ENCODE results near the gene MAGI1. TPM values are rescaled to one million over a fixed set of nuclear protein-coding genes. Genes with fewer than 3 reads are reported as not detected.

MAGI1 gene
- total and polyA plus RNA-seq, 2 donors (not counting 1 experiment from before 2014, with no cell fraction given): 0.10 to 0.22 TPM

- intact Hi-C loops (cut with micrococcal nuclease): no loop called here
- no peak overlapping the region for H3K4me3 ChIP-seq (ENCODE audit: control extremely low read depth in 1 of 5, extremely low read depth in 1 of 5, insufficient read depth in 1 of 5, low read depth in 2 of 5, low read length in 4 of 5)
Observed at GRCh38 chr3:65623362-65623761, 415.4 kb downstream of the MAGI1 start.

DNA sequence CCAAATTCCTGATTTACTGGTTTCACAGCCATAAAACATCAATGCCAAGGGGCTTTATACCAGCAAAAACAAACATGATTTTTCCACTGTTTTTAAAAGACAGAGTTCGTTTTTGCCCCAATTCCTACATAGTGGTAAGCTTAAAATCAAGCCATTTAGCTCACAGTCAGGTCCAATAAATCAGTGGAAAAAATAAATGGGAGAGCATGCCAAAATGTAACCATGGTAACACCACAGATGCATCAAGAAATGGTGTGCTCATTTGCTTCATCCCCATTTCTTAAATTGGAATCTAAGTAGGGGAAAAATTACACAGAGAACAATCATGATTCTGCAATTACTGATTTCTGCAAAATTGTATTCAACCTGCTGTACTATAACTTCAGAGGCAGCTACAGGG, 418.8 kb downstream of the MAGI1 start:
- H3K27me3 Mint-ChIP-seq: no peaks in the 10 kb centered on the region
- H2AFZ ChIP-seq (ENCODE audit: insufficient read depth, low read depth, low read length, poor library complexity, severe bottlenecking): no peak overlapping the region
- no peak overlapping the region for H3K4me3 ChIP-seq (ENCODE audit: control extremely low read depth in 1 of 5, extremely low read depth in 1 of 5, insufficient read depth in 1 of 5, low read depth in 2 of 5, low read length in 4 of 5)
- H3K9me3 Mint-ChIP-seq (ENCODE audit: insufficient read depth): peaks cover 2% of the 10 kb centered on the region
- ChIA-PET CTCF (no interaction called here), POLR2A (no interaction called here)
- no peaks in the 10 kb centered on the region for H3K4me1 Mint-ChIP-seq
- no peak overlapping the region for H3K27ac ChIP-seq (ENCODE audit: low read length in 2 of 2)
- TF ChIP-seq, protein P1, sequence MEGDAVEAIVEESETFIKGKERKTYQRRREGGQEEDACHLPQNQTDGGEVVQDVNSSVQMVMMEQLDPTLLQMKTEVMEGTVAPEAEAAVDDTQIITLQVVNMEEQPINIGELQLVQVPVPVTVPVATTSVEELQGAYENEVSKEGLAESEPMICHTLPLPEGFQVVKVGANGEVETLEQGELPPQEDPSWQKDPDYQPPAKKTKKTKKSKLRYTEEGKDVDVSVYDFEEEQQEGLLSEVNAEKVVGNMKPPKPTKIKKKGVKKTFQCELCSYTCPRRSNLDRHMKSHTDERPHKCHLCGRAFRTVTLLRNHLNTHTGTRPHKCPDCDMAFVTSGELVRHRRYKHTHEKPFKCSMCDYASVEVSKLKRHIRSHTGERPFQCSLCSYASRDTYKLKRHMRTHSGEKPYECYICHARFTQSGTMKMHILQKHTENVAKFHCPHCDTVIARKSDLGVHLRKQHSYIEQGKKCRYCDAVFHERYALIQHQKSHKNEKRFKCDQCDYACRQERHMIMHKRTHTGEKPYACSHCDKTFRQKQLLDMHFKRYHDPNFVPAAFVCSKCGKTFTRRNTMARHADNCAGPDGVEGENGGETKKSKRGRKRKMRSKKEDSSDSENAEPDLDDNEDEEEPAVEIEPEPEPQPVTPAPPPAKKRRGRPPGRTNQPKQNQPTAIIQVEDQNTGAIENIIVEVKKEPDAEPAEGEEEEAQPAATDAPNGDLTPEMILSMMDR (IDR thresholded peaks at IDR 0.05): no peak
- no peak for TF ChIP-seq EZH2 (IDR thresholded peaks at IDR 0.05; ENCODE audit: borderline replicate concordance, insufficient read depth, low read depth, low read length, poor library complexity, severe bottlenecking)
- no peaks in the 10 kb centered on the region for H4K20me1 ChIP-seq (ENCODE audit: control insufficient read depth, insufficient read depth, low read length, poor library complexity, severe bottlenecking)
- no peak overlapping the region for H3K4me2 ChIP-seq (replicated peaks; ENCODE audit: low read depth, low read length, poor library complexity, severe bottlenecking)
- WGBS (ENCODE audit: insufficient coverage): no CpG with 5 or more reads among the region's 1 CpG
- no peak for ATAC-seq (ENCODE audit: low read depth)
- intact Hi-C loops (cut with micrococcal nuclease): no loop called here
- no peaks in the 10 kb centered on the region for H3K9me3 ChIP-seq (ENCODE audit: control extremely low read depth in 1 of 3, control insufficient read depth in 2 of 3, insufficient read depth in 1 of 3, low read length in 2 of 3)
- no peak overlapping the region for H3K27ac Mint-ChIP-seq
- no peaks in the 10 kb centered on the region for H3K4me1 ChIP-seq (ENCODE audit: control insufficient read depth in 2 of 2, insufficient read depth in 2 of 2, low read length in 2 of 2)
- H3K36me3 ChIP-seq (replicated peaks in 1 of 2; ENCODE audit: control extremely low read depth in 1 of 2, control insufficient read depth in 1 of 2, extremely low read depth in 1 of 2, insufficient read depth in 2 of 2, low read length in 1 of 2): no peaks in the 10 kb centered on the region
- no peak overlapping the region for H3K9ac ChIP-seq (ENCODE audit: low read length)
- no peak for DNase-seq
- H3K4me3 Mint-ChIP-seq: no peak overlapping the region
- H3K79me2 ChIP-seq (ENCODE audit: control insufficient read depth, insufficient read depth, low read length): no peaks in the 10 kb centered on the region
- no peaks in the 10 kb centered on the region for H3K27me3 ChIP-seq (replicated peaks in 1 of 4; ENCODE audit: control extremely low read depth in 1 of 4, control insufficient read depth in 3 of 4, insufficient read depth in 4 of 4, low read length in 3 of 4)

More at GRCh38 chr3:65623362-65623761, 415.4 kb downstream of the MAGI1 start:
- ATAC-seq (ENCODE audit: low read depth) (no peak), DNase-seq (no peak)
- TF ChIP-seq, protein P1 (IDR thresholded peaks at IDR 0.05): no peak
- TF ChIP-seq EZH2 (IDR thresholded peaks at IDR 0.05; ENCODE audit: borderline replicate concordance, insufficient read depth, low read depth, low read length, poor library complexity, severe bottlenecking): no peak
- Mint-ChIP-seq H3K9me3 (ENCODE audit: insufficient read depth) (peaks cover 2% of the 10 kb centered on the region), H3K27me3 (no peaks in the 10 kb centered on the region), H3K27ac (no peak overlapping the region), H3K4me3 (no peak overlapping the region), H3K4me1 (no peaks in the 10 kb centered on the region)
- no peaks in the 10 kb centered on the region for H3K4me1 ChIP-seq (ENCODE audit: control insufficient read depth in 2 of 2, insufficient read depth in 2 of 2, low read length in 2 of 2)
- no peaks in the 10 kb centered on the region for H3K27me3 ChIP-seq (replicated peaks in 1 of 4; ENCODE audit: control extremely low read depth in 1 of 4, control insufficient read depth in 3 of 4, insufficient read depth in 4 of 4, low read length in 3 of 4)
- ChIA-PET POLR2A (no interaction called here), CTCF (no interaction called here)
- no peaks in the 10 kb centered on the region for H3K36me3 ChIP-seq (replicated peaks in 1 of 2; ENCODE audit: control extremely low read depth in 1 of 2, control insufficient read depth in 1 of 2, extremely low read depth in 1 of 2, insufficient read depth in 2 of 2, low read length in 1 of 2)
- no peaks in the 10 kb centered on the region for H3K9me3 ChIP-seq (ENCODE audit: control extremely low read depth in 1 of 3, control insufficient read depth in 2 of 3, insufficient read depth in 1 of 3, low read length in 2 of 3)
- no peak overlapping the region for H3K4me2 ChIP-seq (replicated peaks; ENCODE audit: low read depth, low read length, poor library complexity, severe bottlenecking)
- no CpG with 5 or more reads among the region's 1 CpG for WGBS (ENCODE audit: insufficient coverage)
- H3K27ac ChIP-seq (ENCODE audit: low read length in 2 of 2): no peak overlapping the region
- H4K20me1 ChIP-seq (ENCODE audit: control insufficient read depth, insufficient read depth, low read length, poor library complexity, severe bottlenecking): no peaks in the 10 kb centered on the region
- H2AFZ ChIP-seq (ENCODE audit: insufficient read depth, low read depth, low read length, poor library complexity, severe bottlenecking): no peak overlapping the region
- H3K9ac ChIP-seq (ENCODE audit: low read length): no peak overlapping the region
- no peaks in the 10 kb centered on the region for H3K79me2 ChIP-seq (ENCODE audit: control insufficient read depth, insufficient read depth, low read length)
